GM18868 (cell line): ENCODE results near the gene BCAP31.
A peak's percentile ranks its signal among the peaks of the same experiment; 100 is the strongest.
"Not testable (repeated sequence)": the region's sequence is repeated elsewhere in the genome, so short reads cannot be mapped to it uniquely, and the experiment has no call there.

ENCODE experiments used
- ATAC-seq: cut with Tn5 transposase; IDR thresholded peaks from one replicate; pipeline ENCODE4 v1.9.1; 2021; ENCODE audit warnings: mild to moderate bottlenecking, moderate library complexity; ENCODE audit not compliant: unreplicated experiment

The BCAP31 gene

GRCh38 chrX:153685156-153685536 is 39.0 kb downstream of the BCAP31 start:
- no peak for ATAC-seq

GRCh38 chrX:153684467-153685155 is 39.6 kb downstream of the BCAP31 start:
- ATAC-seq: no peak

- ATAC-seq: not testable (repeated sequence)
These were observed 40.7 kb downstream of the BCAP31 start for GRCh38 chrX:153683486-153683885.

GRCh38 chrX:153681175-153681574 is 43.0 kb downstream of the BCAP31 start:
- ATAC-seq: no peak

GRCh38 chrX:153674219-153674851 is 49.9 kb downstream of the BCAP31 start:
- ATAC-seq: no peak

- ATAC-seq: no peak
These were observed 50.6 kb downstream of the BCAP31 start, which contains the start of gene PNCK for GRCh38 chrX:153673428-153674218. Gene PNCK (minus strand): TSS chrX:153673813. CDS start chrX:153673076, 737 bp downstream.

GRCh38 chrX:153672531-153673427 is 51.4 kb downstream of the BCAP31 start:
- no peak for ATAC-seq

- ATAC-seq: no peak
These were observed 52.3 kb downstream of the BCAP31 start for GRCh38 chrX:153671589-153672530.

- no peak for ATAC-seq
These were observed 53.2 kb downstream of the BCAP31 start for GRCh38 chrX:153670748-153671588.

- no peak for ATAC-seq
These were observed 54.1 kb downstream of the BCAP31 start for GRCh38 chrX:153669901-153670731.

GRCh38 chrX:153669174-153669890 is 54.9 kb downstream of the BCAP31 start:
- peak; percentile 56 for ATAC-seq

GRCh38 chrX:153668423-153669173 is 55.6 kb downstream of the BCAP31 start:
- ATAC-seq: no peak

- ATAC-seq: peak; percentile 77
These were observed 56.2 kb downstream of the BCAP31 start for GRCh38 chrX:153667956-153668396.

GRCh38 chrX:153667281-153667955 is 56.8 kb downstream of the BCAP31 start:
- ATAC-seq: no peak

GRCh38 chrX:153665726-153666306 is 58.4 kb downstream of the BCAP31 start:
- no peak for ATAC-seq
